H1 (cell line): ENCODE results near the gene CTNNA3.

ENCODE experiments used
- ATF2 ChIP-seq: IDR thresholded peaks from 2 replicates; pipeline ENCODE4 v1.6.1; 2012; ENCODE audit warnings: low read length, inconsistent platforms
- CTCF ChIP-seq, 3 experiments: IDR thresholded peaks; 1 replicate in 2 of 3; 2 replicates in 1 of 3; pipeline versions ENCODE4 v1.5.1 to v1.6.1; 2011; ENCODE audit warnings: low read length in 3 of 3, mild to moderate bottlenecking in 3 of 3, inconsistent platforms in 2 of 3, low read depth in 1 of 3, moderate library complexity in 1 of 3; ENCODE audit not compliant: insufficient read depth in 1 of 3; ENCODE audit errors: control extremely low read depth in 1 of 3
- EP300 ChIP-seq, 2 experiments: IDR thresholded peaks; 1 replicate in 1 of 2; 2 replicates in 1 of 2; pipeline ENCODE4 v1.6.1; 2011 to 2012; ENCODE audit warnings: low read depth in 2 of 2, low read length in 2 of 2, mild to moderate bottlenecking in 2 of 2, borderline replicate concordance in 1 of 2, inconsistent platforms in 1 of 2, moderate library complexity in 1 of 2
- POLR2A ChIP-seq, 2 experiments: IDR thresholded peaks; 1 replicate in 1 of 2; 2 replicates in 1 of 2; pipeline ENCODE4 v1.6.1; 2011; ENCODE audit warnings: low read depth in 2 of 2, low read length in 2 of 2, mild to moderate bottlenecking in 2 of 2; ENCODE audit errors: control extremely low read depth in 1 of 2
- POLR2AphosphoS5 ChIP-seq: IDR thresholded peaks from 2 replicates; pipeline ENCODE4 v1.6.1; 2011; ENCODE audit warnings: low read depth, low read length
- RBBP5 ChIP-seq: IDR thresholded peaks from 2 replicates; pipeline ENCODE4 v1.7.1; 2012; ENCODE audit warnings: low read depth, mild to moderate bottlenecking, inconsistent platforms, low read length, moderate library complexity, borderline replicate concordance
- RFX5 ChIP-seq: IDR thresholded peaks from 2 replicates; pipeline ENCODE4 v1.6.1; 2011; ENCODE audit warnings: low read depth, low read length, improper control_type of control experiment, borderline replicate concordance
- RNF2 ChIP-seq: fragments of 200-900, 300-1000 bp; sonication (generic); IDR thresholded peaks from 2 replicates; pipeline ENCODE4 v1.7.1; 2016; ENCODE audit warnings: borderline replicate concordance, low read depth, mild to moderate bottlenecking, antibody characterized with exemption, low read length; ENCODE audit not compliant: poor library complexity, severe bottlenecking; ENCODE audit errors: missing control alignments
- SP1 ChIP-seq: IDR thresholded peaks from 2 replicates; pipeline ENCODE4 v1.6.1; 2011; ENCODE audit warnings: low read depth, low read length
- TBP ChIP-seq: IDR thresholded peaks from 2 replicates; pipeline ENCODE4 v1.6.1; 2011; ENCODE audit warnings: low read depth, low read length, improper control_type of control experiment

- no peak for TF ChIP-seq RNF2
- TF ChIP-seq CTCF (IDR thresholded peaks at IDR 0.05; ENCODE audit: control extremely low read depth in 1 of 3, insufficient read depth in 1 of 3, low read depth in 1 of 3, low read length in 3 of 3) = no peak
- no peak for TF ChIP-seq POLR2AphosphoS5
- no peak for TF ChIP-seq RFX5
- peak in 1 of 2 experiments; percentile 11; a peak in 1 of 3 replicates for TF ChIP-seq EP300 (IDR thresholded peaks at IDR 0.05; ENCODE audit: borderline replicate concordance in 1 of 2, low read depth in 2 of 2, low read length in 2 of 2)
- no peak for TF ChIP-seq POLR2A (IDR thresholded peaks at IDR 0.05; ENCODE audit: control extremely low read depth in 1 of 2, low read depth in 2 of 2, low read length in 2 of 2)
- TF ChIP-seq RBBP5 = no peak
- TF ChIP-seq ATF2 = no peak
- TF ChIP-seq TBP = no peak
- no peak for TF ChIP-seq SP1
Observed at GRCh38 chr10:67098461-67098860, 597.5 kb downstream of the CTNNA3 start.
